ENCODE data around the gene CCDC43. TPM values are rescaled to one million over a fixed set of nuclear protein-coding genes. Genes with fewer than 3 reads are reported as not detected.
A peak's percentile ranks its signal among the peaks of the same experiment; 100 is the strongest.

Gene CCDC43
- total RNA-seq, 3 donors from 2014 or later (not counting 1 experiment from before 2014, with no cell fraction given), result 20.2 to 26.9 (median 23.7) TPM

GRCh38 chr17:44661835-44662234, 27.7 kb downstream of the CCDC43 start:
- intact Hi-C loops (cut with micrococcal nuclease), result no loop called here
- Histone ChIP-seq H3K4me1 (ENCODE audit: control insufficient read depth, insufficient read depth, low read length) (peaks cover 3% of the 10 kb centered on the region), H3K27me3 (ENCODE audit: control insufficient read depth, insufficient read depth, low read length) (peaks cover 9% of the 10 kb centered on the region), H3K9me3 (ENCODE audit: control insufficient read depth, insufficient read depth, low read length) (no peaks in the 10 kb centered on the region), H3K36me3 (ENCODE audit: control insufficient read depth, insufficient read depth, low read length) (no peaks in the 10 kb centered on the region), H3K27ac (ENCODE audit: low read length) (no peak overlapping the region), H3K4me3 (ENCODE audit: low read length) (no peak overlapping the region)
- WGBS (ENCODE audit: insufficient coverage), result 80% methylated on average over 1 of the region's 2 CpGs
- Mint-ChIP-seq H3K27me3 (ENCODE audit: low read depth in 2 of 2) (peaks cover 11 to 13% of the 10 kb centered on the region in 2 donors), H3K4me1 (peaks cover 0 to 4% of the 10 kb centered on the region in 2 donors), H3K9me3 (no peaks in the 10 kb centered on the region), H3K4me3 (no peak overlapping the region), H3K36me3 (no peaks in the 10 kb centered on the region), H3K27ac (no peak overlapping the region)
- TF ChIP-seq CTCF (IDR thresholded peaks at IDR 0.05), result no peak
- DNase-seq (no peak), ATAC-seq (no peak)

- DNase-seq (peak in 1 of 2 donors; percentile 34), ATAC-seq (peak; percentile 39 to 67 (median 55))
- no peak within 1 kb of the TSS for H3K4me3 ChIP-seq (ENCODE audit: low read length)
- 17% methylated on average over 54 of the region's 57 CpGs for WGBS (ENCODE audit: insufficient coverage)
- no peaks in the 10 kb centered on the region for H3K36me3 Mint-ChIP-seq
- H3K4me1 Mint-ChIP-seq, result peaks cover 0 to 10% of the 10 kb centered on the region in 2 donors
- no peaks in the 10 kb centered on the region for H3K9me3 Mint-ChIP-seq
- TF ChIP-seq CTCF (IDR thresholded peaks at IDR 0.05), result no peak
- H3K4me3 Mint-ChIP-seq, result peak within 1 kb of the TSS; percentile 76
- peaks cover 12% of the 10 kb centered on the region for H3K4me1 ChIP-seq (ENCODE audit: control insufficient read depth, insufficient read depth, low read length)
- no peaks in the 10 kb centered on the region for H3K9me3 ChIP-seq (ENCODE audit: control insufficient read depth, insufficient read depth, low read length)
- no peak within 1 kb of the TSS for H3K27ac Mint-ChIP-seq
- H3K27me3 ChIP-seq (ENCODE audit: control insufficient read depth, insufficient read depth, low read length), result peaks cover 21% of the 10 kb centered on the region
- peaks cover 20 to 26% of the 10 kb centered on the region in 2 donors for H3K27me3 Mint-ChIP-seq (ENCODE audit: low read depth in 2 of 2)
- no peaks in the 10 kb centered on the region for H3K36me3 ChIP-seq (ENCODE audit: control insufficient read depth, insufficient read depth, low read length)
- intact Hi-C loops (cut with micrococcal nuclease), result no loop called here
- H3K27ac ChIP-seq (ENCODE audit: low read length), result no peak within 1 kb of the TSS
Observed at GRCh38 chr17:44655983-44656710, 33.4 kb downstream of the CCDC43 start, which contains the start of gene MEIOC. MEIOC (plus strand) TSS chr17:44656468; CDS start chr17:44656614, 146 bp downstream.

GRCh38 chr17:44653954-44654353, 35.6 kb downstream of the CCDC43 start:
- H3K4me3 ChIP-seq (ENCODE audit: low read length), result no peak overlapping the region
- Mint-ChIP-seq H3K9me3 (no peaks in the 10 kb centered on the region), H3K27ac (no peak overlapping the region), H3K36me3 (no peaks in the 10 kb centered on the region), H3K27me3 (ENCODE audit: low read depth in 2 of 2) (peaks cover 26 to 28% of the 10 kb centered on the region in 2 donors), H3K4me3 (no peak overlapping the region), H3K4me1 (peaks cover 0 to 10% of the 10 kb centered on the region in 2 donors)
- intact Hi-C loops (cut with micrococcal nuclease), result no loop called here
- H3K27ac ChIP-seq (ENCODE audit: low read length), result no peak overlapping the region
- ATAC-seq (no peak), DNase-seq (no peak)
- no peak for TF ChIP-seq CTCF (IDR thresholded peaks at IDR 0.05)
- no peaks in the 10 kb centered on the region for H3K9me3 ChIP-seq (ENCODE audit: control insufficient read depth, insufficient read depth, low read length)
- H3K36me3 ChIP-seq (ENCODE audit: control insufficient read depth, insufficient read depth, low read length), result no peaks in the 10 kb centered on the region
- 100% methylated on average over 1 of the region's 1 CpG for WGBS (ENCODE audit: insufficient coverage)
- H3K4me1 ChIP-seq (ENCODE audit: control insufficient read depth, insufficient read depth, low read length), result peaks cover 12% of the 10 kb centered on the region
- H3K27me3 ChIP-seq (ENCODE audit: control insufficient read depth, insufficient read depth, low read length), result peaks cover 21% of the 10 kb centered on the region
